HG02943 (cell line): ENCODE results near the gene MRPL27.
"Not testable (repeated sequence)": the region's sequence is repeated elsewhere in the genome, so short reads cannot be mapped to it uniquely, and the experiment has no call there.

Source experiments
- ATAC-seq: cut with Tn5 transposase; IDR thresholded peaks from one replicate; pipeline ENCODE4 v1.9.1; 2021; ENCODE audit warnings: mild to moderate bottlenecking, low read depth, moderate library complexity; ENCODE audit not compliant: unreplicated experiment

Gene MRPL27

GRCh38 chr17:50372758-50373556 lies at the start of gene MRPL27, which contains the start of gene EME1:
Gene MRPL27 (minus strand): TSS chr17:50373184. CDS start chr17:50373170, 14 bp downstream.
Gene EME1 (plus strand): TSS chr17:50373229. CDS start chr17:50375209, 1,980 bp downstream.
- ATAC-seq: peak; percentile 79

GRCh38 chr17:50422738-50423137 lies 49.8 kb upstream of the MRPL27 start:
- ATAC-seq: no peak

GRCh38 chr17:50421308-50422051 lies 48.5 kb upstream of the MRPL27 start:
- no peak for ATAC-seq

GRCh38 chr17:50420419-50421112 lies 47.6 kb upstream of the MRPL27 start:
- no peak for ATAC-seq

- not testable (repeated sequence) for ATAC-seq
Observed at GRCh38 chr17:50419577-50419976, 46.6 kb upstream of the MRPL27 start.

- ATAC-seq: no peak
Observed at GRCh38 chr17:50414808-50415207, 41.8 kb upstream of the MRPL27 start.

GRCh38 chr17:50412188-50412732 lies 39.3 kb upstream of the MRPL27 start:
- ATAC-seq: no peak

GRCh38 chr17:50407921-50408320 lies 34.9 kb upstream of the MRPL27 start:
- no peak for ATAC-seq

- no peak for ATAC-seq
Observed at GRCh38 chr17:50406578-50406977, 33.6 kb upstream of the MRPL27 start.

GRCh38 chr17:50405351-50405750 lies 32.4 kb upstream of the MRPL27 start:
- not testable (repeated sequence) for ATAC-seq

- ATAC-seq: not testable (repeated sequence)
Observed at GRCh38 chr17:50399591-50399990, 26.6 kb upstream of the MRPL27 start.

GRCh38 chr17:50398672-50399071 lies 25.7 kb upstream of the MRPL27 start:
- ATAC-seq: not testable (repeated sequence)

DNA sequence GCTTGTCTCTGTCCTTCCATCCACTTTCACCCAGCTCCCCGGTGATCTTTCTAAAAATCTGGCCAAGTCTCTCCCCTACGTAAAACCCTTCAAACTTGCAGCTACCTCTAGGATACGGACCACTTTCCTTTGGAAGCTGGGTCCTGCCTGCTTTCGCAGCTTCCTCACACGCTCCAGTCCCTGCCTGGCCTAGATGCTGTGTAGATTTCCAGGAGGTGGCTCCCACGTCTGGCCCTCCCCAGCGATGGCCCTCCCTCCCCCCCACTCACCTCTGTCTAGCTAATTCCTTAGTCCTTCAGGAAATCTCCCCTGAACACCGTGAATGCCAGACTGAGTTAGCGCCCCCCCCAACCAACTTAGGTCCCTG lies 24.9 kb upstream of the MRPL27 start:
- no peak for ATAC-seq

DNA sequence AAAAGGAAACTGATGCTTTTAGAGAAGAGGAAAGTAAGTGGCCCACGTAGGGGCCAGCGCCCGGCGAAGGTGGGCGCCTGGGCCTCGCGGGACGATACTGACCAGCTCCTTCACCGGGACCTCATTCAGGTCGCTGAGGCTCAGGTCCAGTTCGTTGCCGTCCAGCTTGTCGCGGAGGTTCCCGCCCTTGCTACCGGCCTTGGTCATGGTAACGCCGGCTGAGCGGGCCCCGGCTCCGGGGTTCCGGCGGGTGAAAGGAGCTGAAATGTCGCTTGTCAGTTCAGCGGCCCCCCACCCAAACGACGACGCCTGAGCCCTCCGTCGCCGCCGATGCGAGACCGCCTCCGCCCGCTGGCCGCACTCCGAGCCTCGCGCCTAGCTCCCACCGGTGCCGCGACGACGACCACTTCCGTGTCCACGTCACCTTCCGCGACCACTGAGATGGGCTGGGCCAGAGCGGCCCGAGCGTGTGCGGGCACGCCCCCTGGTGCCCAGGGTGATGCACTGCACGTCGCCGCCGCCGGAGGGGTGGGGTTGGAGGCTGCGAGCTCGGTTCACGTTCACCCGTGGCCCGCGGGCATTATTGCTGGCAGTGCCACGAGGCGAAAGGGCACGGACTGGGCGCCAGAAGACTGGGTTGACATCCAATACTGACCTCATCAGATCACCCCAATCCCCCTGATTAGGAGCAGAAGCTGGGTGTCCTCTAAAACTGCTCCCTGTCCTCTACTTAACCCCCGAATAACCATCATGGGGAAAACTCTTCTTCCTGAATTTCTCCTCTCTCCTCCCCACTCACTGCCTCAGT lies 24.3 kb upstream of the MRPL27 start, which contains the start of gene LRRC59:
LRRC59 (minus strand) TSS at position 413 of the 808 bp plus-strand sequence; CDS start at position 207, 206 bp downstream.
- peak; percentile 95 for ATAC-seq

GRCh38 chr17:50396261-50397110 lies 23.5 kb upstream of the MRPL27 start:
- peak; percentile 24 for ATAC-seq

DNA sequence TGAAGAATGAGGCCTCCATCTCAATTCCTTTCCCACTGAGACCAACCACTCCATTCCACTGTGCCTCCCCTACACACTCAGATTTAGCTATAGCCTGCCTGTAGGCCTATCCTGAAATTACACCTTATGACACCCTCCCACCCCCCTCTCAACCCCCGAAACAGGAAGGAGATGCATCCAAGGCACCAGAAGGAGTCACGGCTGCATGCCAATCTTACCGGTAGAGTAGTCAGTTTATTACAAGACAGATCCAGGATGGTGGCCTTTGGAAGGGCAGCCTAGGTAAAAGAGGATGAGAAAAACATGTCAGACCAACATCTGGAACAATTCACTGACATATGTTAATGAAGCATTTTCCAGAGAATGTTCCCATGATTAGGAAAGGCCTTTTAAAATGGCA lies 21.7 kb upstream of the MRPL27 start:
- ATAC-seq: no peak

- no peak for ATAC-seq
Observed at GRCh38 chr17:50393700-50394099, 20.7 kb upstream of the MRPL27 start.

DNA sequence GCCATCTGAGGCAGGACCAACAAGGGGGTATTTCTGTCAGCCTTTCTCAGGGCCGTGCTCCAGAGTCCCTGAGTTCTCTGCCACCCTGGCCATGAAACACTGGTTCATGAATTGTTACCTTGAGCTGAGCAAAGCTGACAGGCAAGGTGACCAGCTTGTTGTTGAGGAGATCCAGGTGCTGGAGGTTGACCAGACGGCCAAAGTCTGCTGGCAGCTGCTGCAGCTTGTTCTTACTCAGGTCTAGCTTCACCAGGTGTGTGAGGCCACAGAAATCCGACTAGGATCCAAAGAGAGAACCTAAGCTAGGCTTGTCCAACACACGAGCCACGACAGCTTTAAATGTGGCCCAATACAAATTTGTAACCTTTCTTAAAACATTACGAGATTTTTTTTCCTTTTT lies 19.6 kb upstream of the MRPL27 start:
- ATAC-seq: no peak

DNA sequence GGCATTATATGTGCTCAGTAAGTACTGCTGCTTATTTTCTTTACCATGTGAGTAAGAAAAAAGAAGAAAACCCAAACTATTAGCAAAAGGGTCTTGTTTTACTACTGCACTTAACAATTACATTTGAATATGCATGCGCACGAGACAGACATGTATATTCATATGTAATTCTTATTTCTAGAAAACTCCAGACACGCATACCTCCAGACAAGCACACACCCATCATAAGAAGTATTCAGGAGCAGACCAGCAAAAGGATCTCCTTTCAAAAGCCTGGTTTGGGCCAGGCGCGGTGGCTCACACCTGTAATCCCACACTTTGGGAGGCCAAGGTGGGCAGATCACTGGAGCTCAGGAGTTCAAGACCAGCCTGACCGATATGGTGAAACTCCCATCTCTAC lies 16.6 kb upstream of the MRPL27 start:
- no peak for ATAC-seq
